Activated CD8-positive, alpha-beta T cell treated with anti-CD3 and anti-CD28 coated beads for 36 hours (primary cell): ENCODE measurements around the gene ADD2. TPM values are rescaled to one million over a fixed set of nuclear protein-coding genes. Genes with fewer than 3 reads are reported as not detected.

ENCODE experiments used
- ATAC-seq: fragments of 200-7000 bp; cut with Tn5 transposase; one replicate; pipeline ENCODE4 v1.10.0; 2021; ENCODE audit warnings: mild to moderate bottlenecking, moderate library complexity
- CTCF ChIA-PET: fragments of 350-600 bp; sonication (Branson Sonifier 250); formaldehyde crosslinking; loops from one replicate; lab custom pipeline; 2021; ENCODE audit warnings: antibody characterized with exemption; lab: Charles Lee
- POLR2A ChIA-PET: fragments of 350-600 bp; sonication (Branson Sonifier 250); formaldehyde crosslinking; loops from one replicate; lab custom pipeline; 2021; ENCODE audit warnings: antibody characterized with exemption; lab: Charles Lee
- DNase-seq: peaks from one replicate; pipeline ENCODE4 v3.0.0-alpha.2; 2020
- H3K27ac Mint-ChIP-seq: one replicate; pipeline ENCODE4 v1.8.0; 2021; ENCODE audit warnings: mild to moderate bottlenecking, mixed read lengths
- H3K27me3 Mint-ChIP-seq: one replicate; pipeline ENCODE4 v1.8.0; 2021; ENCODE audit warnings: mixed read lengths
- H3K36me3 Mint-ChIP-seq: one replicate; pipeline ENCODE4 v1.8.0; 2021; ENCODE audit warnings: low read depth, mixed read lengths
- H3K4me1 Mint-ChIP-seq: one replicate; pipeline ENCODE4 v1.8.0; 2021; ENCODE audit warnings: low read depth, mixed read lengths
- H3K4me3 Mint-ChIP-seq: one replicate; pipeline ENCODE4 v1.8.0; 2021; ENCODE audit warnings: mild to moderate bottlenecking, moderate library complexity, mixed read lengths
- H3K9me3 Mint-ChIP-seq: one replicate; pipeline ENCODE4 v1.8.0; 2021; ENCODE audit warnings: mixed read lengths
- intact Hi-C: fragments of 100-400 bp; cut with micrococcal nuclease; formaldehyde crosslinking; loops from one replicate; pipeline ENCODE4 v1.10.0; 2022
- total RNA-seq, 2 experiments: library from RNA; stranded (reverse); gene quantifications; one replicate each; pipeline ENCODE4 v1.2.3, GENCODE V29; 2021
- TF ChIP-seq, protein P1 (sequence below): fragments of 200-600 bp; IDR thresholded peaks from one replicate; pipeline ENCODE4 v1.8.0; 2022; ENCODE audit warnings: antibody characterized with exemption, mild to moderate bottlenecking

ADD2 gene, protein sequence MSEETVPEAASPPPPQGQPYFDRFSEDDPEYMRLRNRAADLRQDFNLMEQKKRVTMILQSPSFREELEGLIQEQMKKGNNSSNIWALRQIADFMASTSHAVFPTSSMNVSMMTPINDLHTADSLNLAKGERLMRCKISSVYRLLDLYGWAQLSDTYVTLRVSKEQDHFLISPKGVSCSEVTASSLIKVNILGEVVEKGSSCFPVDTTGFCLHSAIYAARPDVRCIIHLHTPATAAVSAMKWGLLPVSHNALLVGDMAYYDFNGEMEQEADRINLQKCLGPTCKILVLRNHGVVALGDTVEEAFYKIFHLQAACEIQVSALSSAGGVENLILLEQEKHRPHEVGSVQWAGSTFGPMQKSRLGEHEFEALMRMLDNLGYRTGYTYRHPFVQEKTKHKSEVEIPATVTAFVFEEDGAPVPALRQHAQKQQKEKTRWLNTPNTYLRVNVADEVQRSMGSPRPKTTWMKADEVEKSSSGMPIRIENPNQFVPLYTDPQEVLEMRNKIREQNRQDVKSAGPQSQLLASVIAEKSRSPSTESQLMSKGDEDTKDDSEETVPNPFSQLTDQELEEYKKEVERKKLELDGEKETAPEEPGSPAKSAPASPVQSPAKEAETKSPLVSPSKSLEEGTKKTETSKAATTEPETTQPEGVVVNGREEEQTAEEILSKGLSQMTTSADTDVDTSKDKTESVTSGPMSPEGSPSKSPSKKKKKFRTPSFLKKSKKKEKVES
- total RNA-seq: 10 to 100 TPM; 24.5 to 26.3 TPM

GRCh38 chr2:70767699-70768589 lies at the start of gene ADD2:
Gene ADD2 (minus strand): TSS chr2:70768200. CDS start chr2:70706408, 61,792 bp downstream.
- intact Hi-C loops: no loop called here
- peak within 1 kb of the TSS; percentile 85 for H3K4me3 Mint-ChIP-seq
- peak; percentile 79 for DNase-seq
- peak; percentile 80 for ATAC-seq
- CTCF ChIA-PET: interaction anchor here (0.6 to 2.7 kb wide), 21 partner anchors 10 to 564 kb away, joined by 3 to 17 read pairs (median 4); partner anchors contain the start of genes FIGLA and ZNF638
- no peaks in the 10 kb centered on the region for H3K36me3 Mint-ChIP-seq
- TF ChIP-seq, protein P1, sequence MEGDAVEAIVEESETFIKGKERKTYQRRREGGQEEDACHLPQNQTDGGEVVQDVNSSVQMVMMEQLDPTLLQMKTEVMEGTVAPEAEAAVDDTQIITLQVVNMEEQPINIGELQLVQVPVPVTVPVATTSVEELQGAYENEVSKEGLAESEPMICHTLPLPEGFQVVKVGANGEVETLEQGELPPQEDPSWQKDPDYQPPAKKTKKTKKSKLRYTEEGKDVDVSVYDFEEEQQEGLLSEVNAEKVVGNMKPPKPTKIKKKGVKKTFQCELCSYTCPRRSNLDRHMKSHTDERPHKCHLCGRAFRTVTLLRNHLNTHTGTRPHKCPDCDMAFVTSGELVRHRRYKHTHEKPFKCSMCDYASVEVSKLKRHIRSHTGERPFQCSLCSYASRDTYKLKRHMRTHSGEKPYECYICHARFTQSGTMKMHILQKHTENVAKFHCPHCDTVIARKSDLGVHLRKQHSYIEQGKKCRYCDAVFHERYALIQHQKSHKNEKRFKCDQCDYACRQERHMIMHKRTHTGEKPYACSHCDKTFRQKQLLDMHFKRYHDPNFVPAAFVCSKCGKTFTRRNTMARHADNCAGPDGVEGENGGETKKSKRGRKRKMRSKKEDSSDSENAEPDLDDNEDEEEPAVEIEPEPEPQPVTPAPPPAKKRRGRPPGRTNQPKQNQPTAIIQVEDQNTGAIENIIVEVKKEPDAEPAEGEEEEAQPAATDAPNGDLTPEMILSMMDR: peak; percentile 44
- no peaks in the 10 kb centered on the region for H3K9me3 Mint-ChIP-seq
- H3K4me1 Mint-ChIP-seq: peaks cover 9% of the 10 kb centered on the region
- POLR2A ChIA-PET: interaction anchor here (0.6 to 1.5 kb wide), 5 partner anchors 12 to 111 kb away, joined by 3 to 6 read pairs (median 4); no protein-coding TSS in a partner anchor
- H3K27ac Mint-ChIP-seq: peak within 1 kb of the TSS; percentile 84
- H3K27me3 Mint-ChIP-seq: peaks cover 30% of the 10 kb centered on the region

- Mint-ChIP-seq H3K4me1 (no peaks in the 10 kb centered on the region), H3K27ac (no peak overlapping the region), H3K36me3 (no peaks in the 10 kb centered on the region), H3K27me3 (peaks cover 4% of the 10 kb centered on the region), H3K9me3 (no peaks in the 10 kb centered on the region), H3K4me3 (no peak overlapping the region)
- TF ChIP-seq, protein P1: no peak
- intact Hi-C loops: no loop called here
- POLR2A ChIA-PET: no interaction called here
- ATAC-seq: no peak
- no peak for DNase-seq
- CTCF ChIA-PET: no interaction called here
These were observed 49.4 kb upstream of the ADD2 start for GRCh38 chr2:70817284-70817954.

GRCh38 chr2:70816726-70817125 lies 48.7 kb upstream of the ADD2 start:
- CTCF ChIA-PET: interaction anchor here (1.2 kb wide), 1 partner anchor 9 kb away, joined by 3 read pairs; no protein-coding TSS in a partner anchor
- POLR2A ChIA-PET: no interaction called here
- no peaks in the 10 kb centered on the region for H3K4me1 Mint-ChIP-seq
- H3K27ac Mint-ChIP-seq: no peak overlapping the region
- ATAC-seq: no peak
- DNase-seq: no peak
- no peak overlapping the region for H3K4me3 Mint-ChIP-seq
- peaks cover 4% of the 10 kb centered on the region for H3K27me3 Mint-ChIP-seq
- intact Hi-C loops: no loop called here
- H3K9me3 Mint-ChIP-seq: no peaks in the 10 kb centered on the region
- no peaks in the 10 kb centered on the region for H3K36me3 Mint-ChIP-seq
- TF ChIP-seq, protein P1: no peak

- H3K9me3 Mint-ChIP-seq: no peaks in the 10 kb centered on the region
- no peak for DNase-seq
- H3K36me3 Mint-ChIP-seq: no peaks in the 10 kb centered on the region
- ChIA-PET POLR2A (no interaction called here), CTCF (interaction anchor here (0.6 to 0.9 kb wide), 2 partner anchors 21 to 151 kb away, joined by 3 read pairs; no protein-coding TSS in a partner anchor)
- H3K27ac Mint-ChIP-seq: no peak overlapping the region
- no peak for ATAC-seq
- H3K27me3 Mint-ChIP-seq: peaks cover 4% of the 10 kb centered on the region
- H3K4me3 Mint-ChIP-seq: no peak overlapping the region
- H3K4me1 Mint-ChIP-seq: no peaks in the 10 kb centered on the region
- intact Hi-C loops: no loop called here
- TF ChIP-seq, protein P1: no peak
These were observed 41.3 kb upstream of the ADD2 start for GRCh38 chr2:70808983-70809958.
